ENCODE measurements around the gene SIN3B.
"Not testable (repeated sequence)": the region's sequence is repeated elsewhere in the genome, so short reads cannot be mapped to it uniquely, and the experiment has no call there.

The SIN3B gene

GRCh38 chr19:16829010-16829821, at the start of gene SIN3B:
Gene SIN3B (plus strand): TSS chr19:16829398. CDS start chr19:16829421, 23 bp downstream.
- peak; percentile 85 for DNase-seq

GRCh38 chr19:16779539-16780163, 49.5 kb upstream of the SIN3B start:
- no peak for DNase-seq

- DNase-seq: no peak
Measured at GRCh38 chr19:16782719-16783118, 46.5 kb upstream of the SIN3B start.

- DNase-seq: no peak
Measured at GRCh38 chr19:16788479-16788878, 40.7 kb upstream of the SIN3B start.

- no peak for DNase-seq
Measured at GRCh38 chr19:16789238-16789637, 40.0 kb upstream of the SIN3B start.

- DNase-seq: no peak
Measured at GRCh38 chr19:16790051-16790450, 39.1 kb upstream of the SIN3B start.

GRCh38 chr19:16791942-16792341, 37.3 kb upstream of the SIN3B start:
- no peak for DNase-seq

GRCh38 chr19:16794456-16795441, 34.4 kb upstream of the SIN3B start:
- DNase-seq: no peak

GRCh38 chr19:16795731-16796130, 33.5 kb upstream of the SIN3B start:
- no peak for DNase-seq

- no peak for DNase-seq
Measured at GRCh38 chr19:16797876-16798275, 31.3 kb upstream of the SIN3B start.

GRCh38 chr19:16798326-16798725, 30.9 kb upstream of the SIN3B start:
- not testable (repeated sequence) for DNase-seq

- no peak for DNase-seq
Measured at GRCh38 chr19:16799740-16800139, 29.5 kb upstream of the SIN3B start.

GRCh38 chr19:16801600-16802013, 27.6 kb upstream of the SIN3B start:
- no peak for DNase-seq

GRCh38 chr19:16804176-16804575, 25.0 kb upstream of the SIN3B start:
- DNase-seq: no peak

GRCh38 chr19:16807549-16808284, 21.5 kb upstream of the SIN3B start:
- DNase-seq: no peak

GRCh38 chr19:16814526-16815100, 14.6 kb upstream of the SIN3B start:
- no peak for DNase-seq

GRCh38 chr19:16820056-16820455, 9.1 kb upstream of the SIN3B start:
- DNase-seq: no peak

GRCh38 chr19:16821081-16821480, 8.1 kb upstream of the SIN3B start:
- DNase-seq: no peak

- DNase-seq: no peak
Measured at GRCh38 chr19:16822648-16823047, 6.5 kb upstream of the SIN3B start.

- no peak for DNase-seq
Measured at GRCh38 chr19:16824658-16825311, 4.4 kb upstream of the SIN3B start.

GRCh38 chr19:16825312-16826052, 3.7 kb upstream of the SIN3B start:
- no peak for DNase-seq
